Endothelial cell of umbilical vein (primary cell): Measurements from ENCODE around the gene PPY. TPM values are rescaled to one million over a fixed set of nuclear protein-coding genes. Genes with fewer than 3 reads are reported as not detected.

Experiments used
- BruUV-seq: library from RNA; stranded (reverse); fragments of 400-500 nt; replicated peaks from 2 replicates; lab custom pipeline; 2021; lab: Mats Ljungman, UMichigan
- CTCF ChIA-PET: fragments of 300-600, 350-600 bp; sonication (Branson Sonifier 250); formaldehyde crosslinking; loops from one replicate; lab custom pipeline; 2021; ENCODE audit warnings: antibody characterized with exemption, inconsistent platforms; lab: Charles Lee
- POLR2A ChIA-PET: fragments of 300-600, 350-600 bp; sonication (Branson Sonifier 250); formaldehyde crosslinking; loops from one replicate; lab custom pipeline; 2021; ENCODE audit warnings: antibody characterized with exemption, inconsistent platforms; lab: Charles Lee
- DNase-seq: peaks from one replicate; pipeline ENCODE4 v3.0.0-alpha.2; 2011; ENCODE audit warnings: low read depth, low spot score
- FAIRE-seq: peaks from 2 replicates; lab custom pipeline; 2011; peaks lifted over from hg19 to GRCh38; lab: Jason Lieb, UNC
- H2AFZ ChIP-seq: 2 replicates; pipeline ENCODE4 v1.6.0; 2012; ENCODE audit warnings: low read depth, low read length, control low read depth, inconsistent platforms
- H3K27ac ChIP-seq: 2 replicates; pipeline ENCODE4 v1.5.1; 2011; ENCODE audit warnings: low read depth, mild to moderate bottlenecking, control low read depth, low read length, moderate library complexity; ENCODE audit not compliant: insufficient read depth
- H3K27me3 ChIP-seq, 2 experiments: 2 replicates each; pipeline versions ENCODE4 v1.6.0 to v1.6.1; 2011; ENCODE audit warnings: low read length in 2 of 2, mixed read lengths in 1 of 2; ENCODE audit not compliant: control insufficient read depth in 2 of 2, insufficient read depth in 2 of 2
- H3K36me3 ChIP-seq, 2 experiments: 2 replicates in 1 of 2; 3 replicates in 1 of 2; pipeline ENCODE4 v1.5.1; 2011; ENCODE audit warnings: low read length in 2 of 2, mild to moderate bottlenecking in 1 of 2, moderate library complexity in 1 of 2; ENCODE audit not compliant: control insufficient read depth in 2 of 2, insufficient read depth in 2 of 2; ENCODE audit errors: extremely low read depth in 1 of 2
- H3K4me1 ChIP-seq: 3 replicates; pipeline ENCODE4 v1.5.1; 2011; ENCODE audit warnings: mild to moderate bottlenecking, low read length; ENCODE audit not compliant: control insufficient read depth, insufficient read depth; ENCODE audit errors: extremely low read depth
- H3K4me2 ChIP-seq: 2 replicates; pipeline ENCODE4 v1.6.1; 2011; ENCODE audit warnings: low read length, control low read depth, mixed read lengths; ENCODE audit not compliant: insufficient read depth
- H3K4me3 ChIP-seq, 3 experiments: fragments of 200-600 bp in 1 of 3; sonication (generic), shearing (Covaris generic) in 1 of 3; replicated peaks in 1 of 3; 2 replicates each; pipeline ENCODE4 v1.5.1; 2011 to 2016; ENCODE audit warnings: control low read depth in 3 of 3, low read length in 3 of 3, mild to moderate bottlenecking in 2 of 3, inconsistent platforms in 1 of 3, low read depth in 1 of 3, moderate library complexity in 1 of 3; ENCODE audit not compliant: insufficient read depth in 1 of 3
- H3K79me2 ChIP-seq: 2 replicates; pipeline ENCODE4 v1.6.0; 2012; ENCODE audit warnings: low read length, inconsistent platforms; ENCODE audit not compliant: control insufficient read depth, insufficient read depth
- H3K9ac ChIP-seq: replicated peaks from 2 replicates; pipeline ENCODE3; 2011; ENCODE audit warnings: low read length, control low read depth; ENCODE audit not compliant: insufficient read depth; ENCODE audit errors: extremely low read depth
- H3K9me1 ChIP-seq: replicated peaks from 3 replicates; pipeline ENCODE4 v1.6.0; 2011; ENCODE audit warnings: mild to moderate bottlenecking, low read length; ENCODE audit not compliant: control insufficient read depth, insufficient read depth; ENCODE audit errors: extremely low read depth
- H3K9me3 ChIP-seq: replicated peaks from 2 replicates; pipeline ENCODE4 v1.5.1; 2012; ENCODE audit warnings: low read length, inconsistent platforms; ENCODE audit not compliant: control insufficient read depth, insufficient read depth
- H4K20me1 ChIP-seq: replicated peaks from 2 replicates; pipeline ENCODE3; 2011; ENCODE audit warnings: mild to moderate bottlenecking, low read length; ENCODE audit not compliant: control insufficient read depth, insufficient read depth; ENCODE audit errors: extremely low read depth
- EZH2 ChIP-seq: IDR thresholded peaks from 2 replicates; pipeline ENCODE4 v1.6.1; 2012; ENCODE audit warnings: borderline replicate concordance, low read depth, mild to moderate bottlenecking, moderate library complexity, low read length, inconsistent platforms; ENCODE audit not compliant: severe bottlenecking
- FOS ChIP-seq: IDR thresholded peaks from 2 replicates; pipeline ENCODE4 v1.6.1; 2011; ENCODE audit warnings: mild to moderate bottlenecking, low read length, moderate library complexity, borderline replicate concordance; ENCODE audit not compliant: insufficient read depth
- GATA2 ChIP-seq: IDR thresholded peaks from 2 replicates; pipeline ENCODE4 v1.7.0; 2011; ENCODE audit warnings: low read depth, mild to moderate bottlenecking, moderate library complexity, mixed read lengths, low read length; ENCODE audit not compliant: insufficient read length, insufficient read depth
- JUN ChIP-seq: IDR thresholded peaks from 2 replicates; pipeline ENCODE4 v1.6.1; 2011; ENCODE audit warnings: borderline replicate concordance, low read depth; ENCODE audit not compliant: insufficient read length, insufficient read depth
- MAX ChIP-seq: IDR thresholded peaks from 2 replicates; pipeline ENCODE4 v1.6.1; 2011; ENCODE audit not compliant: insufficient read depth, insufficient read length
- MYC ChIP-seq: IDR thresholded peaks from one replicate; pipeline ENCODE4 v1.6.1; 2011; ENCODE audit warnings: mild to moderate bottlenecking, low read depth, low read length
- POLR2A ChIP-seq: IDR thresholded peaks from 2 replicates; pipeline ENCODE4 v1.6.1; 2012; ENCODE audit warnings: low read depth, mild to moderate bottlenecking, control low read depth, low read length
- POLR2AphosphoS5 ChIP-seq: IDR thresholded peaks from 2 replicates; pipeline ENCODE4 v1.6.1; 2012; ENCODE audit warnings: low read depth, mild to moderate bottlenecking, control low read depth, low read length, moderate library complexity; ENCODE audit not compliant: insufficient read depth
- dilution Hi-C: fragments of 300-500 bp; cut with MboI; formaldehyde crosslinking; loops from one replicate; pipeline ENCODE4 v1.15.0; 2019; ENCODE audit warnings: low sequenced_read_pairs; ENCODE audit not compliant: extremely low pct_ligation_motif_present
- intact Hi-C: fragments of 100-400 bp; cut with micrococcal nuclease; formaldehyde crosslinking; loops from one replicate; pipeline ENCODE4 v1.10.0; 2022
- polyA plus RNA-seq, 4 experiments: library from polyadenylated mRNA; depleted of rRNA in 3 of 4; stranded (reverse) in 3 of 4; unstranded in 1 of 4; fragments of >200 nt; gene quantifications; 2 replicates each; pipeline versions ENCODE4 v1.2.1 to v1.2.3, GENCODE V29; 2011 to 2012; ENCODE audit warnings: missing spikeins in 1 of 4
- total RNA-seq: library from RNA; stranded (reverse); gene quantifications from 2 replicates; pipeline ENCODE4 v1.2.3, GENCODE V29; 2021
- TF ChIP-seq, protein P1 (sequence below), 2 donors: IDR thresholded peaks; 1 replicate in 1 of 2; 2 replicates in 1 of 2; pipeline ENCODE4 v1.5.1; 2011; ENCODE audit warnings: low read length in 2 of 2, mild to moderate bottlenecking in 2 of 2, moderate library complexity in 2 of 2, control low read depth in 1 of 2, inconsistent platforms in 1 of 2, low read depth in 1 of 2; ENCODE audit not compliant: insufficient read depth in 1 of 2; ENCODE audit errors: extremely low read depth in 1 of 2

PPY gene
- total and polyA plus RNA-seq, 2 donors (not counting 3 experiments of a cell fraction or from before 2014, with no cell fraction given) = not detected

- DNase-seq (no peak), FAIRE-seq (no peak)
- H2AFZ ChIP-seq = no peak overlapping the region
- no peaks in the 10 kb centered on the region for H3K79me2 ChIP-seq
- H3K9me3 ChIP-seq = no peaks in the 10 kb centered on the region
- no peaks in the 10 kb centered on the region for H3K4me1 ChIP-seq
- BruUV-seq = no TSS peak
- peaks cover 15 to 29% of the 10 kb centered on the region in 2 experiments for H3K27me3 ChIP-seq
- no peak overlapping the region for H3K27ac ChIP-seq
- no peaks in the 10 kb centered on the region for H4K20me1 ChIP-seq
- intact Hi-C loops = no loop called here
- H3K4me2 ChIP-seq = no peak overlapping the region
- ChIA-PET POLR2A (no interaction called here), CTCF (no interaction called here)
- no peak overlapping the region for H3K9ac ChIP-seq
- no peaks in the 10 kb centered on the region for H3K36me3 ChIP-seq
- H3K4me3 ChIP-seq = no peak overlapping the region
- dilution Hi-C loops = no loop called here
- H3K9me1 ChIP-seq = no peaks in the 10 kb centered on the region
- TF ChIP-seq FOS (no peak), MAX (no peak), JUN (no peak), MYC (no peak), GATA2 (no peak), EZH2 (no peak), POLR2AphosphoS5 (no peak), POLR2A (no peak)
- TF ChIP-seq, protein P1, sequence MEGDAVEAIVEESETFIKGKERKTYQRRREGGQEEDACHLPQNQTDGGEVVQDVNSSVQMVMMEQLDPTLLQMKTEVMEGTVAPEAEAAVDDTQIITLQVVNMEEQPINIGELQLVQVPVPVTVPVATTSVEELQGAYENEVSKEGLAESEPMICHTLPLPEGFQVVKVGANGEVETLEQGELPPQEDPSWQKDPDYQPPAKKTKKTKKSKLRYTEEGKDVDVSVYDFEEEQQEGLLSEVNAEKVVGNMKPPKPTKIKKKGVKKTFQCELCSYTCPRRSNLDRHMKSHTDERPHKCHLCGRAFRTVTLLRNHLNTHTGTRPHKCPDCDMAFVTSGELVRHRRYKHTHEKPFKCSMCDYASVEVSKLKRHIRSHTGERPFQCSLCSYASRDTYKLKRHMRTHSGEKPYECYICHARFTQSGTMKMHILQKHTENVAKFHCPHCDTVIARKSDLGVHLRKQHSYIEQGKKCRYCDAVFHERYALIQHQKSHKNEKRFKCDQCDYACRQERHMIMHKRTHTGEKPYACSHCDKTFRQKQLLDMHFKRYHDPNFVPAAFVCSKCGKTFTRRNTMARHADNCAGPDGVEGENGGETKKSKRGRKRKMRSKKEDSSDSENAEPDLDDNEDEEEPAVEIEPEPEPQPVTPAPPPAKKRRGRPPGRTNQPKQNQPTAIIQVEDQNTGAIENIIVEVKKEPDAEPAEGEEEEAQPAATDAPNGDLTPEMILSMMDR (IDR thresholded peaks at IDR 0.05; ENCODE audit: extremely low read depth in 1 of 2, insufficient read depth in 1 of 2, low read depth in 1 of 2, low read length in 2 of 2) = no peak
These were observed 26.7 kb downstream of the PPY start for GRCh38 chr17:43915559-43915958.
